ENCODE measurements around the gene PYGO2. TPM values are rescaled to one million over a fixed set of nuclear protein-coding genes. Genes with fewer than 3 reads are reported as not detected.

Gene PYGO2
- total and polyA plus RNA-seq, 3 donors from 2014 or later = 31.0 to 34.9 (median 33.2) TPM

Small RNAs within 50 kb of the gene (microRNA-seq; reads per million reads assigned to microRNA genes)
- 0 reads per million in 2 donors for gene MIR4258 (ENCODE audit: borderline number of aligned reads in 2 of 2, borderline replicate concordance in 1 of 2)

Small RNAs within 50 kb of the gene (small RNA-seq; reads per million reads assigned to genes)
- gene MIR4258 = 0 reads per million in 2 donors
- gene RF00017 = 0 reads per million in 2 donors

Other genes starting within 250 kb of the PYGO2 start
- under 1 TPM; 0.24 to 0.56 TPM for gene KCNN3, start 91.5 kb downstream of the PYGO2 start, total RNA-seq
- gene KCNN3, start 91.5 kb downstream of the PYGO2 start, polyA plus RNA-seq (ENCODE audit: insufficient read depth, low read depth, low replicate concordance) = 0.78 TPM
- gene PMVK, start 25.1 kb downstream of the PYGO2 start, total RNA-seq = 10 to 100 TPM; 21.1 to 27.7 TPM
- gene PMVK, start 25.1 kb downstream of the PYGO2 start, polyA plus RNA-seq (ENCODE audit: insufficient read depth, low read depth, low replicate concordance) = 44.6 TPM
- 10 to 100 TPM; 84.1 to 87.1 TPM for gene PBXIP1, start 5.7 kb downstream of the PYGO2 start, total RNA-seq
- gene PBXIP1, start 5.7 kb downstream of the PYGO2 start, polyA plus RNA-seq (ENCODE audit: insufficient read depth, low read depth, low replicate concordance) = 111 TPM
- gene SHC1, start 9.0 kb upstream of the PYGO2 start, total RNA-seq = 10 to 100 TPM; 47.9 to 59.3 TPM
- gene SHC1, start 9.0 kb upstream of the PYGO2 start, polyA plus RNA-seq (ENCODE audit: insufficient read depth, low read depth, low replicate concordance) = 49.0 TPM
- 10 to 100 TPM; 45.5 to 84.3 TPM for gene CKS1B, start 12.9 kb upstream of the PYGO2 start, total RNA-seq
- gene CKS1B, start 12.9 kb upstream of the PYGO2 start, polyA plus RNA-seq (ENCODE audit: insufficient read depth, low read depth, low replicate concordance) = 100 TPM
- gene FLAD1, start 21.6 kb upstream of the PYGO2 start, total RNA-seq = 10 to 100 TPM; 26.5 to 35.0 TPM
- gene FLAD1, start 21.6 kb upstream of the PYGO2 start, polyA plus RNA-seq (ENCODE audit: insufficient read depth, low read depth, low replicate concordance) = 46.5 TPM
- gene LENEP, start 31.8 kb upstream of the PYGO2 start, total RNA-seq = 1 to 10 TPM in 1 of 2 donors, not detected in 1; 1.1 TPM
- gene LENEP, start 31.8 kb upstream of the PYGO2 start, polyA plus RNA-seq (ENCODE audit: insufficient read depth, low read depth, low replicate concordance) = not detected
- gene ZBTB7B, start 41.0 kb upstream of the PYGO2 start, total RNA-seq = 10 to 100 TPM; 21.1 to 22.4 TPM
- gene ZBTB7B, start 41.0 kb upstream of the PYGO2 start, polyA plus RNA-seq (ENCODE audit: insufficient read depth, low read depth, low replicate concordance) = 18.6 TPM
- 10 to 100 TPM in 1 of 2 donors, 1 to 10 TPM in 1; 9.9 to 14.4 TPM for gene DCST2, start 72.0 kb upstream of the PYGO2 start, total RNA-seq
- 20.4 TPM for gene DCST2, start 72.0 kb upstream of the PYGO2 start, polyA plus RNA-seq (ENCODE audit: insufficient read depth, low read depth, low replicate concordance)
- 1 to 10 TPM; 4.5 to 9.4 TPM for gene DCST1, start 72.0 kb upstream of the PYGO2 start, total RNA-seq
- gene DCST1, start 72.0 kb upstream of the PYGO2 start, polyA plus RNA-seq (ENCODE audit: insufficient read depth, low read depth, low replicate concordance) = 15.2 TPM
- 10 to 100 TPM; 30.7 to 34.5 TPM for gene ADAM15, start 89.5 kb upstream of the PYGO2 start, total RNA-seq
- gene ADAM15, start 89.5 kb upstream of the PYGO2 start, polyA plus RNA-seq (ENCODE audit: insufficient read depth, low read depth, low replicate concordance) = 42.6 TPM
- gene EFNA4, start 102.0 kb upstream of the PYGO2 start, total RNA-seq = 1 to 10 TPM; 5.3 to 6.9 TPM
- gene EFNA4, start 102.0 kb upstream of the PYGO2 start, polyA plus RNA-seq (ENCODE audit: insufficient read depth, low read depth, low replicate concordance) = 6.0 TPM
- 1 to 10 TPM; 7.5 to 7.7 TPM for gene EFNA3, start 117.1 kb upstream of the PYGO2 start, total RNA-seq
- gene EFNA3, start 117.1 kb upstream of the PYGO2 start, polyA plus RNA-seq (ENCODE audit: insufficient read depth, low read depth, low replicate concordance) = 9.9 TPM
- gene EFNA1, start 166.1 kb upstream of the PYGO2 start, total RNA-seq = 10 to 100 TPM; 13.1 to 14.5 TPM
- 13.0 TPM for gene EFNA1, start 166.1 kb upstream of the PYGO2 start, polyA plus RNA-seq (ENCODE audit: insufficient read depth, low read depth, low replicate concordance)
- 10 to 100 TPM; 25.2 to 30.0 TPM for gene SLC50A1, start 174.1 kb upstream of the PYGO2 start, total RNA-seq
- 33.7 TPM for gene SLC50A1, start 174.1 kb upstream of the PYGO2 start, polyA plus RNA-seq (ENCODE audit: insufficient read depth, low read depth, low replicate concordance)
- 100 to 1,000 TPM in 1 of 2 donors, 10 to 100 TPM in 1; 69.9 to 104 TPM for gene DPM3, start 178.7 kb upstream of the PYGO2 start, total RNA-seq
- 77.7 TPM for gene DPM3, start 178.7 kb upstream of the PYGO2 start, polyA plus RNA-seq (ENCODE audit: insufficient read depth, low read depth, low replicate concordance)
- gene KRTCAP2, start 211.5 kb upstream of the PYGO2 start, total RNA-seq = 100 to 1,000 TPM; 242 to 255 TPM
- gene KRTCAP2, start 211.5 kb upstream of the PYGO2 start, polyA plus RNA-seq (ENCODE audit: insufficient read depth, low read depth, low replicate concordance) = 397 TPM
- gene TRIM46, start 212.1 kb upstream of the PYGO2 start, total RNA-seq = 1 to 10 TPM; 3.7 to 3.9 TPM
- gene TRIM46, start 212.1 kb upstream of the PYGO2 start, polyA plus RNA-seq (ENCODE audit: insufficient read depth, low read depth, low replicate concordance) = 4.0 TPM
- gene THBS3, start 246.1 kb upstream of the PYGO2 start, total RNA-seq = 10 to 100 TPM; 37.1 to 68.1 TPM
- gene THBS3, start 246.1 kb upstream of the PYGO2 start, polyA plus RNA-seq (ENCODE audit: insufficient read depth, low read depth, low replicate concordance) = 82.9 TPM
- 100 to 1,000 TPM in 1 of 2 donors, 10 to 100 TPM in 1; 77.1 to 118 TPM for gene MTX1, start 246.9 kb upstream of the PYGO2 start, total RNA-seq
- gene MTX1, start 246.9 kb upstream of the PYGO2 start, polyA plus RNA-seq (ENCODE audit: insufficient read depth, low read depth, low replicate concordance) = 161 TPM

Data from testis (tissue), 3 donors.